SK-N-SH treated with all-trans-retinoic acid at 6 μM for 48 hours (cell line): ENCODE data around the gene ADGRG7.

Source experiments
- ATAC-seq: fragments of 200-7000 bp; cut with Tn5 transposase; 3 replicates; pipeline ENCODE4 v1.9.1; 2020; ENCODE audit warnings: mild to moderate bottlenecking, moderate library complexity
- ARNTL ChIP-seq: fragments of 450-650 bp; formaldehyde crosslinking; IDR thresholded peaks from 2 replicates; pipeline ENCODE4 v1.5.0; 2020; ENCODE audit warnings: low read depth, mild to moderate bottlenecking, moderate library complexity, borderline replicate concordance
- BACH2 ChIP-seq: fragments of 250-450 bp; sonication (Bioruptor Pico); IDR thresholded peaks from 2 replicates; pipeline ENCODE4 v1.9.0; 2021; ENCODE audit warnings: mild to moderate bottlenecking, borderline replicate concordance
- CSDC2 ChIP-seq: fragments of 250-450 bp; sonication (Bioruptor Pico); IDR thresholded peaks from 2 replicates; pipeline ENCODE4 v1.5.0; 2020; ENCODE audit warnings: mild to moderate bottlenecking, moderate library complexity
- ESRRG ChIP-seq: fragments of 250-450 bp; sonication (Bioruptor Pico); IDR thresholded peaks from 2 replicates; pipeline ENCODE4 v1.6.1; 2021; ENCODE audit warnings: mild to moderate bottlenecking
- GLIS3 ChIP-seq: fragments of 250-450 bp; sonication (Bioruptor Pico); IDR thresholded peaks from 2 replicates; pipeline ENCODE4 v1.5.0; 2020; ENCODE audit warnings: mild to moderate bottlenecking, moderate library complexity
- ISL1 ChIP-seq: fragments of 250-450 bp; sonication (Bioruptor Pico); IDR thresholded peaks from 2 replicates; pipeline ENCODE4 v2.1.2; 2022; ENCODE audit warnings: mild to moderate bottlenecking, moderate library complexity
- OSR1 ChIP-seq: fragments of 250-450 bp; sonication (Bioruptor Pico); IDR thresholded peaks from 2 replicates; pipeline ENCODE4 v1.8.0; 2022; ENCODE audit warnings: moderate library complexity, mild to moderate bottlenecking, inconsistent platforms
- PPARA ChIP-seq: fragments of 250-450 bp; sonication (Bioruptor Pico); IDR thresholded peaks from 2 replicates; pipeline ENCODE4 v1.5.0; 2020; ENCODE audit warnings: mild to moderate bottlenecking, borderline replicate concordance
- RARB ChIP-seq: fragments of 250-450 bp; sonication (Bioruptor Pico); IDR thresholded peaks from 2 replicates; pipeline ENCODE4 v1.8.0; 2021; ENCODE audit warnings: mild to moderate bottlenecking, moderate library complexity
- SNAI2 ChIP-seq: fragments of 250-450 bp; sonication (Bioruptor Pico); IDR thresholded peaks from 2 replicates; pipeline ENCODE4 v1.5.0; 2020; ENCODE audit warnings: mild to moderate bottlenecking, moderate library complexity
- TOX ChIP-seq: fragments of 250-450 bp; sonication (Bioruptor Pico); IDR thresholded peaks from 2 replicates; pipeline ENCODE4 v1.8.0; 2021; ENCODE audit warnings: mild to moderate bottlenecking, moderate library complexity, borderline replicate concordance
- ZC3H10 ChIP-seq: fragments of 250-450 bp; sonication (Bioruptor Pico); IDR thresholded peaks from 2 replicates; pipeline ENCODE4 v1.5.1; 2021; ENCODE audit warnings: mild to moderate bottlenecking, moderate library complexity
- ZFP3 ChIP-seq: fragments of 250-450 bp; sonication (Bioruptor Pico); IDR thresholded peaks from 2 replicates; pipeline ENCODE4 v1.5.0; 2020; ENCODE audit warnings: mild to moderate bottlenecking, moderate library complexity
- ZNF565 ChIP-seq: fragments of 450-650 bp; formaldehyde crosslinking; conservative IDR thresholded peaks from 2 replicates; pipeline ENCODE4 v1.5.0; 2020; ENCODE audit warnings: low read depth, mild to moderate bottlenecking, moderate library complexity
- ZNF70 ChIP-seq: fragments of 450-650 bp; formaldehyde crosslinking; IDR thresholded peaks from 2 replicates; pipeline ENCODE4 v1.5.0; 2020; ENCODE audit warnings: mild to moderate bottlenecking, moderate library complexity
- ZNF8 ChIP-seq: fragments of 450-650 bp; formaldehyde crosslinking; IDR thresholded peaks from 2 replicates; pipeline ENCODE4 v1.5.0; 2020; ENCODE audit warnings: mild to moderate bottlenecking, moderate library complexity
- TF ChIP-seq, protein P1 (sequence below): fragments of 250-450 bp; sonication (Bioruptor Pico); IDR thresholded peaks from 2 replicates; pipeline ENCODE4 v1.5.1; 2021; ENCODE audit warnings: mild to moderate bottlenecking, moderate library complexity
- TF ChIP-seq, protein P2 (sequence below): fragments of 250-450 bp; sonication (Bioruptor Pico); IDR thresholded peaks from 2 replicates; pipeline ENCODE4 v1.8.0; 2020; ENCODE audit warnings: mild to moderate bottlenecking, moderate library complexity, borderline replicate concordance
- TF ChIP-seq, protein P3 (sequence below): fragments of 250-450 bp; sonication (Bioruptor Pico); IDR thresholded peaks from 2 replicates; pipeline ENCODE4 v1.8.0; 2021; ENCODE audit warnings: low read depth, mild to moderate bottlenecking, moderate library complexity, borderline replicate concordance
- TF ChIP-seq, protein P4 (sequence below): fragments of 250-450 bp; sonication (Bioruptor Pico); IDR thresholded peaks from 2 replicates; pipeline ENCODE4 v1.5.0; 2020; ENCODE audit warnings: mild to moderate bottlenecking, moderate library complexity

ADGRG7 gene

DNA sequence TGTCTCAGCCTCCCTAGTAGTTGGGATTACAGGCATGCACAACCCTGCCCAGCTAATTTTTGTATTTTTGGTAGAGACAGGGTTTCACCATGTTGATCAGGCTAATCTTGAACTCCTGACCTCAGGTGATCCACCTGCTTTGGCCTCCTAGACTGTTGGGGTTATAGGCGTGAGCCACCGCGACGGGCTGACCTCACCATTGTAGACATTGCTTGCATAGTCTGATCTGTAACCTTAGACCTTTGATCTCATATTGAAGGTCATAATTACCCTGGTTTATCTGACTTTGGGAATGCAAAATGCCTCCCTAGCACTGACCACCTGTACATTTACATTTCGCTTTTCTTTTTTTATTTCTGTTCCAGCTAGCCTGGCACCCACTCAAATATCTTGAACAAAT is 31.2 kb downstream of the ADGRG7 start (continued):
- TF ChIP-seq ISL1 (CRISPR knock-in tag): no peak
- TF ChIP-seq, protein P1, sequence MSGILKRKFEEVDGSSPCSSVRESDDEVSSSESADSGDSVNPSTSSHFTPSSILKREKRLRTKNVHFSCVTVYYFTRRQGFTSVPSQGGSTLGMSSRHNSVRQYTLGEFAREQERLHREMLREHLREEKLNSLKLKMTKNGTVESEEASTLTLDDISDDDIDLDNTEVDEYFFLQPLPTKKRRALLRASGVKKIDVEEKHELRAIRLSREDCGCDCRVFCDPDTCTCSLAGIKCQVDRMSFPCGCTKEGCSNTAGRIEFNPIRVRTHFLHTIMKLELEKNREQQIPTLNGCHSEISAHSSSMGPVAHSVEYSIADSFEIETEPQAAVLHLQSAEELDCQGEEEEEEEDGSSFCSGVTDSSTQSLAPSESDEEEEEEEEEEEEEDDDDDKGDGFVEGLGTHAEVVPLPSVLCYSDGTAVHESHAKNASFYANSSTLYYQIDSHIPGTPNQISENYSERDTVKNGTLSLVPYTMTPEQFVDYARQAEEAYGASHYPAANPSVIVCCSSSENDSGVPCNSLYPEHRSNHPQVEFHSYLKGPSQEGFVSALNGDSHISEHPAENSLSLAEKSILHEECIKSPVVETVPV (CRISPR knock-in tag): no peak

DNA sequence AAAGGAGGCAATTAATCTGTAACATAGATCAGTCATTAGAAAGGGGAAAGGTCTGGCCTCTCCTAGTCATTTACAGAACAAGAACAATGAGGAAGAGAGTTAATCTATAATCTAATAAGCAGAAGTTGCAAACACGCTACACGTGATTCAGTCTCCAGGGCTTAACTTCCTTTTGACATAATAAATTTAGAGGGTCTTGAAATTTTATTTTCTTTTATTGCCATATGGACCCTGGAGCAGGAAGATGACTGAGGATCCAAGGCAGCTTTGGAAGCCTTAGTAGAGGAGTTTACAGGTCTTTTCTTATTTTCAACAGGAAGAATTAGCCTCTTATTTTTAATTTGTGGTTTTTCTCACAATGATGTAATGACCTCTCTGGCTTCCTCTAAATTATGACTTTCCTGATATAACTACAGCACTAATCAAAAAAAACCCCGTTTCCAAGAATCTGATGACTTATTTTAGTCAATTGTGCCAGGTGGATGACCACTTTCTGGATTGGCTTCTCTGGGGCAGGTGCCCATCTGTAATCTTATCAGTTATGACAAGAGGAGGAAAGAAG is 32.2 kb downstream of the ADGRG7 start:
- ATAC-seq: no peak
- TF ChIP-seq, protein P1 (CRISPR knock-in tag): no peak
- no peak for TF ChIP-seq ZNF70
- no peak for TF ChIP-seq SNAI2 (CRISPR knock-in tag)
- no peak for TF ChIP-seq CSDC2
- TF ChIP-seq, protein P2, sequence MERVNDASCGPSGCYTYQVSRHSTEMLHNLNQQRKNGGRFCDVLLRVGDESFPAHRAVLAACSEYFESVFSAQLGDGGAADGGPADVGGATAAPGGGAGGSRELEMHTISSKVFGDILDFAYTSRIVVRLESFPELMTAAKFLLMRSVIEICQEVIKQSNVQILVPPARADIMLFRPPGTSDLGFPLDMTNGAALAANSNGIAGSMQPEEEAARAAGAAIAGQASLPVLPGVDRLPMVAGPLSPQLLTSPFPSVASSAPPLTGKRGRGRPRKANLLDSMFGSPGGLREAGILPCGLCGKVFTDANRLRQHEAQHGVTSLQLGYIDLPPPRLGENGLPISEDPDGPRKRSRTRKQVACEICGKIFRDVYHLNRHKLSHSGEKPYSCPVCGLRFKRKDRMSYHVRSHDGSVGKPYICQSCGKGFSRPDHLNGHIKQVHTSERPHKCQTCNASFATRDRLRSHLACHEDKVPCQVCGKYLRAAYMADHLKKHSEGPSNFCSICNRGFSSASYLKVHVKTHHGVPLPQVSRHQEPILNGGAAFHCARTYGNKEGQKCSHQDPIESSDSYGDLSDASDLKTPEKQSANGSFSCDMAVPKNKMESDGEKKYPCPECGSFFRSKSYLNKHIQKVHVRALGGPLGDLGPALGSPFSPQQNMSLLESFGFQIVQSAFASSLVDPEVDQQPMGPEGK (CRISPR knock-in tag): no peak
- TF ChIP-seq ZNF8 (CRISPR knock-in tag): no peak
- no peak for TF ChIP-seq OSR1 (CRISPR knock-in tag)
- no peak for TF ChIP-seq ISL1 (CRISPR knock-in tag)
- TF ChIP-seq, protein P3, sequence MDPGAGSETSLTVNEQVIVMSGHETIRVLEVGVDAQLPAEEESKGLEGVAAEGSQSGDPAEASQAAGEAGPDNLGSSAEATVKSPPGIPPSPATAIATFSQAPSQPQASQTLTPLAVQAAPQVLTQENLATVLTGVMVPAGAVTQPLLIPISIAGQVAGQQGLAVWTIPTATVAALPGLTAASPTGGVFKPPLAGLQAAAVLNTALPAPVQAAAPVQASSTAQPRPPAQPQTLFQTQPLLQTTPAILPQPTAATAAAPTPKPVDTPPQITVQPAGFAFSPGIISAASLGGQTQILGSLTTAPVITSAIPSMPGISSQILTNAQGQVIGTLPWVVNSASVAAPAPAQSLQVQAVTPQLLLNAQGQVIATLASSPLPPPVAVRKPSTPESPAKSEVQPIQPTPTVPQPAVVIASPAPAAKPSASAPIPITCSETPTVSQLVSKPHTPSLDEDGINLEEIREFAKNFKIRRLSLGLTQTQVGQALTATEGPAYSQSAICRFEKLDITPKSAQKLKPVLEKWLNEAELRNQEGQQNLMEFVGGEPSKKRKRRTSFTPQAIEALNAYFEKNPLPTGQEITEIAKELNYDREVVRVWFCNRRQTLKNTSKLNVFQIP (CRISPR knock-in tag): no peak
- TF ChIP-seq ESRRG (CRISPR knock-in tag): no peak
- no peak for TF ChIP-seq BACH2 (CRISPR knock-in tag)
- no peak for TF ChIP-seq ZFP3 (CRISPR knock-in tag)
- TF ChIP-seq RARB (CRISPR knock-in tag): no peak

DNA sequence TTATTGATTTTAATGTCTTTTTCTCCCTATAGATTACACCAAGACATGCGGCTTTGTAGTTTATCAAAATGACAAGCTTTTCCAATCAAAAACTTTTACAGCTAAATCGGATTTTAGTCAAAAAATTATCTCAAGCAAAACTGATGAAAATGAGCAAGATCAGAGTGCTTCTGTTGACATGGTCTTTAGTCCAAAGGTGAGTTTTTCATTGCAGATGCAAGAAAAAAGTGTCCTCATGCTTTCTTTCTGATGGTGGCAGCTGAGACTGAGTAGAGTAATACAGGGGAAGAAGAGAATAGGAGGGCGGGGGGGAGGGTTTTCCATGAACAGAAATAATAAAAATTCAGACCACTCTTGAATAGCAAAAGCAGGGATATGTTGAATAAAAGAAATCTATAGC is 36.5 kb downstream of the ADGRG7 start:
- no peak for TF ChIP-seq ZC3H10 (CRISPR knock-in tag)
- TF ChIP-seq BACH2 (CRISPR knock-in tag): no peak
- TF ChIP-seq, all 23 proteins: peak for 0
- no peak for ATAC-seq

DNA sequence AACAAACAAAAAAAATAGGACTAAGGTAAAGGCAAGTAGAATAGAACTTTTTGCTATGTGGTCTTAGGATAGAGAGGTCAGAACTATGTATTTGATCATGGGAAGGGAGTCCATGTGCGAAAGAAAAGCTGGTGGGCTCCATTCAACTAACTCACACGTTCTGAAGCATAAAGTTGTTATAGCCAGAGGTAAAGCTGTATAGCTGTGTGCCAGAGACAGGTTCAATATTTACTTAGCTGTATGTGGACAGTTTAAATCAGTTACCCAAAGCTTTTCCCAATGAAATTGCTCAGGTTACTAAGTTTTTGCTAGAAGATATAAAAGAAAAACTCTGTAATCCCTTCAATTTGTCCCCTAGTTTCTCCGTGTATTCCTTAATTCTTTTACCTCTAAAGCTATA is 37.8 kb downstream of the ADGRG7 start:
- ATAC-seq: no peak

More for the DNA sequence above, 37.8 kb downstream of the ADGRG7 start:
- TF ChIP-seq ARNTL (no peak), TOX (CRISPR knock-in tag) (no peak), ZC3H10 (CRISPR knock-in tag) (no peak), ESRRG (CRISPR knock-in tag) (no peak), PPARA (CRISPR knock-in tag) (no peak), ZNF565 (CRISPR knock-in tag) (no peak), SNAI2 (CRISPR knock-in tag) (no peak), OSR1 (CRISPR knock-in tag) (no peak), BACH2 (CRISPR knock-in tag) (no peak), GLIS3 (CRISPR knock-in tag) (no peak), ZNF8 (CRISPR knock-in tag) (no peak), RARB (CRISPR knock-in tag) (no peak), ZFP3 (CRISPR knock-in tag) (no peak)
- TF ChIP-seq, protein P2 (CRISPR knock-in tag): no peak
- TF ChIP-seq, protein P1 (CRISPR knock-in tag): no peak
- TF ChIP-seq, protein P3 (CRISPR knock-in tag): no peak
- TF ChIP-seq, protein P4, sequence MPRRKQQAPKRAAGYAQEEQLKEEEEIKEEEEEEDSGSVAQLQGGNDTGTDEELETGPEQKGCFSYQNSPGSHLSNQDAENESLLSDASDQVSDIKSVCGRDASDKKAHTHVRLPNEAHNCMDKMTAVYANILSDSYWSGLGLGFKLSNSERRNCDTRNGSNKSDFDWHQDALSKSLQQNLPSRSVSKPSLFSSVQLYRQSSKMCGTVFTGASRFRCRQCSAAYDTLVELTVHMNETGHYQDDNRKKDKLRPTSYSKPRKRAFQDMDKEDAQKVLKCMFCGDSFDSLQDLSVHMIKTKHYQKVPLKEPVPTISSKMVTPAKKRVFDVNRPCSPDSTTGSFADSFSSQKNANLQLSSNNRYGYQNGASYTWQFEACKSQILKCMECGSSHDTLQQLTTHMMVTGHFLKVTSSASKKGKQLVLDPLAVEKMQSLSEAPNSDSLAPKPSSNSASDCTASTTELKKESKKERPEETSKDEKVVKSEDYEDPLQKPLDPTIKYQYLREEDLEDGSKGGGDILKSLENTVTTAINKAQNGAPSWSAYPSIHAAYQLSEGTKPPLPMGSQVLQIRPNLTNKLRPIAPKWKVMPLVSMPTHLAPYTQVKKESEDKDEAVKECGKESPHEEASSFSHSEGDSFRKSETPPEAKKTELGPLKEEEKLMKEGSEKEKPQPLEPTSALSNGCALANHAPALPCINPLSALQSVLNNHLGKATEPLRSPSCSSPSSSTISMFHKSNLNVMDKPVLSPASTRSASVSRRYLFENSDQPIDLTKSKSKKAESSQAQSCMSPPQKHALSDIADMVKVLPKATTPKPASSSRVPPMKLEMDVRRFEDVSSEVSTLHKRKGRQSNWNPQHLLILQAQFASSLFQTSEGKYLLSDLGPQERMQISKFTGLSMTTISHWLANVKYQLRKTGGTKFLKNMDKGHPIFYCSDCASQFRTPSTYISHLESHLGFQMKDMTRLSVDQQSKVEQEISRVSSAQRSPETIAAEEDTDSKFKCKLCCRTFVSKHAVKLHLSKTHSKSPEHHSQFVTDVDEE: no peak
